GM12878 (cell line): ENCODE data around the gene LMX1A. TPM values are rescaled to one million over a fixed set of nuclear protein-coding genes. Genes with fewer than 3 reads are reported as not detected.
A peak's percentile ranks its signal among the peaks of the same experiment; 100 is the strongest.

ENCODE experiments used
- ATAC-seq: fragments of 200-7000 bp; cut with Tn5 transposase; 3 replicates; pipeline ENCODE4 v1.9.1; 2020; ENCODE audit warnings: mild to moderate bottlenecking, moderate library complexity
- BruUV-seq: library from RNA; stranded (reverse); fragments of 400-500 nt; replicated peaks from 2 replicates; lab custom pipeline; 2021; lab: Mats Ljungman, UMichigan
- CTCF ChIA-PET: fragments of 300-600 bp; sonication (Branson Sonifier 250); formaldehyde crosslinking; extraction: SDS; loops from one replicate; lab custom pipeline; 2021; ENCODE audit warnings: inconsistent platforms; lab: Yijun Ruan, JAX
- POLR2A ChIA-PET: fragments of 350-600 bp; formaldehyde crosslinking; extraction: SDS; loops from one replicate; lab custom pipeline; 2021; ENCODE audit warnings: inconsistent platforms; lab: Charles Lee
- RAD21 ChIA-PET: fragments of 300-600 bp; sonication (Branson Sonifier 250); formaldehyde crosslinking; loops from one replicate; lab custom pipeline; 2023; ENCODE audit warnings: antibody characterized with exemption; ENCODE audit not compliant: unreplicated experiment; lab: Charles Lee
- SMC1A ChIA-PET: fragments of 300-600 bp; sonication (Branson Sonifier 250); formaldehyde crosslinking; loops from one replicate; lab custom pipeline; 2023; ENCODE audit not compliant: unreplicated experiment, uncharacterized antibody; lab: Charles Lee
- DNase-seq: peaks from one replicate; pipeline ENCODE4 v3.0.0-alpha.2; 2011; ENCODE audit warnings: low read depth, low spot score
- FAIRE-seq: peaks from 3 replicates; lab custom pipeline; 2011; peaks lifted over from hg19 to GRCh38; lab: Jason Lieb, UNC
- H2AFZ ChIP-seq: 2 replicates; pipeline ENCODE4 v1.6.0; 2011; ENCODE audit warnings: low read depth, low read length, control low read depth; ENCODE audit not compliant: control insufficient read depth
- H3K27ac ChIP-seq: 2 replicates; pipeline ENCODE4 v1.5.1; 2011; ENCODE audit warnings: control low read depth; ENCODE audit not compliant: control insufficient read depth, insufficient read depth
- H3K27me3 ChIP-seq, 2 experiments: replicated peaks in 1 of 2; 2 replicates each; pipeline versions ENCODE4 v1.6.0 to v1.6.1; 2011; ENCODE audit warnings: low read length in 1 of 2; ENCODE audit not compliant: control insufficient read depth in 2 of 2, insufficient read depth in 2 of 2
- H3K36me3 ChIP-seq, 2 experiments: 2 replicates each; pipeline ENCODE4 v1.5.1; 2011; ENCODE audit warnings: low read length in 1 of 2; ENCODE audit not compliant: control insufficient read depth in 2 of 2, insufficient read depth in 2 of 2
- H3K4me1 ChIP-seq: 2 replicates; pipeline ENCODE4 v1.6.1; 2011; ENCODE audit warnings: mild to moderate bottlenecking, low read length, moderate library complexity, mixed read lengths; ENCODE audit not compliant: control insufficient read depth, insufficient read depth
- H3K4me2 ChIP-seq: 2 replicates; pipeline ENCODE4 v1.6.0; 2011; ENCODE audit warnings: control low read depth; ENCODE audit not compliant: control insufficient read depth, insufficient read depth
- H3K4me3 ChIP-seq: fragments of 200-600 bp; sonication (generic); 2 replicates; pipeline ENCODE4 v1.5.1; 2016
- H3K79me2 ChIP-seq: 2 replicates; pipeline ENCODE4 v1.6.0; 2011; ENCODE audit warnings: low read length; ENCODE audit not compliant: control insufficient read depth, insufficient read depth
- H3K9ac ChIP-seq: 2 replicates; pipeline ENCODE4 v1.8.0; 2011; ENCODE audit warnings: low read length, control low read depth, mixed read lengths; ENCODE audit not compliant: control insufficient read depth, insufficient read depth
- H3K9me3 ChIP-seq: replicated peaks from 3 replicates; pipeline ENCODE4 v1.5.1; 2011; ENCODE audit warnings: mild to moderate bottlenecking, low read length; ENCODE audit not compliant: control insufficient read depth, insufficient read depth
- H4K20me1 ChIP-seq: 2 replicates; pipeline ENCODE4 v1.6.0; 2011; ENCODE audit not compliant: control insufficient read depth, insufficient read depth
- JUND ChIP-seq: IDR thresholded peaks from 2 replicates; pipeline ENCODE4 v1.6.1; 2012; ENCODE audit warnings: low read depth, mild to moderate bottlenecking, low read length, improper control_type of control experiment, moderate library complexity
- KDM1A ChIP-seq: fragments of 200-600 bp; sonication (generic); IDR thresholded peaks from 2 replicates; pipeline ENCODE4 v1.6.1; 2016; ENCODE audit warnings: borderline replicate concordance
- NR2F1 ChIP-seq: fragments of 450-650 bp; conservative IDR thresholded peaks from 2 replicates; pipeline ENCODE4 v1.6.1; 2017; ENCODE audit warnings: mild to moderate bottlenecking
- POLR2AphosphoS5 ChIP-seq: IDR thresholded peaks from 2 replicates; pipeline ENCODE4 v1.6.1; 2011; ENCODE audit warnings: mild to moderate bottlenecking, low read length, inconsistent platforms
- RAD21 ChIP-seq: IDR thresholded peaks from 2 replicates; pipeline ENCODE4 v1.6.1; 2011; ENCODE audit warnings: mild to moderate bottlenecking, low read depth, low read length, moderate library complexity; ENCODE audit not compliant: insufficient read depth
- RUNX3 ChIP-seq: IDR thresholded peaks from 2 replicates; pipeline ENCODE4 v1.6.1; 2012; ENCODE audit warnings: low read length, inconsistent platforms
- SMC3 ChIP-seq: IDR thresholded peaks from 2 replicates; pipeline ENCODE4 v1.6.1; 2011; ENCODE audit warnings: low read length, improper control_type of control experiment, borderline replicate concordance
- SREBF2 ChIP-seq: IDR thresholded peaks from 2 replicates; pipeline ENCODE4 v1.6.1; 2012; ENCODE audit warnings: mild to moderate bottlenecking, low read length
- ZZZ3 ChIP-seq: IDR thresholded peaks from 2 replicates; pipeline ENCODE4 v1.6.1; 2011; ENCODE audit warnings: low read depth; ENCODE audit not compliant: control insufficient read depth, insufficient read length
- WGBS: methylation state at CpG from one replicate; pipeline ENCODE4 v1.1.6; 2016; ENCODE audit warnings: low lambda C conversion rate; ENCODE audit not compliant: insufficient replicate concordance, insufficient coverage; ENCODE audit errors: missing lambda C conversion rate; 5-methylcytosine and 5-hydroxymethylcytosine counted together
- in situ Hi-C: fragments of 300-500 bp; cut with MboI; formaldehyde crosslinking; loops from 9 replicates; pipeline ENCODE4 v1.14.3; 2018; ENCODE audit warnings: mixed read lengths
- intact Hi-C: fragments of 100-400 bp; cut with micrococcal nuclease; formaldehyde crosslinking; loops from one replicate; pipeline ENCODE4 v1.14.2; 2022; ENCODE audit not compliant: unreplicated experiment
- polyA plus RNA-seq, 11 experiments: library from polyadenylated mRNA; depleted of rRNA in 4 of 11; unstranded in 6 of 11; stranded (reverse) in 5 of 11; fragments of >200 nt; fragmentation: Nextera tagmentation in 4 of 11; fragmentation: Illumina TruSeq in 1 of 11; extraction: Ambion mirVana in 4 of 11; extraction: Trizol in 1 of 11; gene quantifications; 1 replicate in 1 of 11; 2 replicates in 10 of 11; pipeline versions ENCODE4 v1.2.1 to v1.2.3, GENCODE V29; 2011 to 2016; ENCODE audit warnings: inconsistent platforms in 2 of 11, missing spikeins in 2 of 11, low read depth in 1 of 11
- total RNA-seq, 4 experiments: library from RNA; depleted of rRNA in 3 of 4; stranded (reverse); fragments of >200 nt in 3 of 4; fragmentation: Illumina TruSeq in 1 of 4; extraction: Trizol in 1 of 4; gene quantifications; 2 replicates each; pipeline versions ENCODE4 v1.2.1 to v1.2.3, GENCODE V29; 2013 to 2021
- TF ChIP-seq, protein P1 (sequence below), 3 experiments: IDR thresholded peaks in 2 of 3; conservative IDR thresholded peaks in 1 of 3; 2 replicates each; pipeline ENCODE4 v1.5.1; 2011; ENCODE audit warnings: low read depth in 3 of 3, low read length in 3 of 3, mild to moderate bottlenecking in 3 of 3, control low read depth in 2 of 3, moderate library complexity in 2 of 3, inconsistent platforms in 1 of 3, mixed read lengths in 1 of 3; ENCODE audit not compliant: control insufficient read depth in 2 of 3, insufficient read depth in 1 of 3; ENCODE audit errors: extremely low read depth in 1 of 3
- TF ChIP-seq, protein P2 (sequence below): fragments of 450-650 bp; formaldehyde crosslinking; IDR thresholded peaks from 2 replicates; pipeline ENCODE4 v1.5.0; 2022; ENCODE audit warnings: mild to moderate bottlenecking, missing genetic modification characterization

The LMX1A gene
- total and polyA plus RNA-seq, 10 of the 15 experiments (the other 5 are each of a cell fraction or from before 2014, with no cell fraction given) = not detected

DNA sequence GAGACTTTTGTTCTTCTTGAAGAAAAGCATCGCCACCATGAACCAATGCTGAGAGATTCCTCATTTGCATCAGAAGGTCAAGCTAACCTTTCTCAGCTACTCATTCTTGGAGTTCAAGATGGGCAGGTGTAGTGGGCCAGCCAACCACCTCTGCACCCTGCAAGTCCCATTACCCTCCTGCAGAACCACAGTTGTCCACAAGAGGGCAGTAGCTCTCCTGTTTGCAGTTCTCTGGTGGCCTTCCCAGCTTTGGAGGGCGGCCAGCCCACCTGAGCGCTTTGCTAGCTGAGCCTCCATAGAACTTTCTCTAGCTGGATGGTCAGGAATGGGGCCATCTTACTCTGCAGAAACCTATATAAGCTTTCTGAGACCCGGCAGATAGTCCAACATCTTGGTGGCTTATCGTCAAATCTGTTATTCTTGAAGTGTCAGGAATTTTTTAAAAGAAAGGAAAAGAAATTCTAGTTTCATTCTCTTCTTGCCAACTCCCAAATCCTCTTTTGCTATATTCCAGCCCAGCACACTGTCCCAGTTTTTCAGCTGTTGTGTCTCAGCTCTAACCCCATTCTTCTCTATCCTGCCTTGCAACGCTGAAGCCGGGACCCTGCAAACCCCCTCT lies 11.0 kb upstream of the LMX1A start:
- H3K27ac ChIP-seq = no peak overlapping the region
- SMC1A ChIA-PET = interaction anchor here (0.9 to 2.1 kb wide), 8 partner anchors 22 to 562 kb away, joined by 3 to 10 read pairs (median 5); no protein-coding TSS in a partner anchor
- no peaks in the 10 kb centered on the region for H3K36me3 ChIP-seq
- POLR2A ChIA-PET = no interaction called here
- peak; percentile 91 for ATAC-seq
- no peak overlapping the region for H3K4me2 ChIP-seq
- no peaks in the 10 kb centered on the region for H3K9me3 ChIP-seq
- H3K9ac ChIP-seq = no peak overlapping the region
- TF ChIP-seq, protein P1, sequence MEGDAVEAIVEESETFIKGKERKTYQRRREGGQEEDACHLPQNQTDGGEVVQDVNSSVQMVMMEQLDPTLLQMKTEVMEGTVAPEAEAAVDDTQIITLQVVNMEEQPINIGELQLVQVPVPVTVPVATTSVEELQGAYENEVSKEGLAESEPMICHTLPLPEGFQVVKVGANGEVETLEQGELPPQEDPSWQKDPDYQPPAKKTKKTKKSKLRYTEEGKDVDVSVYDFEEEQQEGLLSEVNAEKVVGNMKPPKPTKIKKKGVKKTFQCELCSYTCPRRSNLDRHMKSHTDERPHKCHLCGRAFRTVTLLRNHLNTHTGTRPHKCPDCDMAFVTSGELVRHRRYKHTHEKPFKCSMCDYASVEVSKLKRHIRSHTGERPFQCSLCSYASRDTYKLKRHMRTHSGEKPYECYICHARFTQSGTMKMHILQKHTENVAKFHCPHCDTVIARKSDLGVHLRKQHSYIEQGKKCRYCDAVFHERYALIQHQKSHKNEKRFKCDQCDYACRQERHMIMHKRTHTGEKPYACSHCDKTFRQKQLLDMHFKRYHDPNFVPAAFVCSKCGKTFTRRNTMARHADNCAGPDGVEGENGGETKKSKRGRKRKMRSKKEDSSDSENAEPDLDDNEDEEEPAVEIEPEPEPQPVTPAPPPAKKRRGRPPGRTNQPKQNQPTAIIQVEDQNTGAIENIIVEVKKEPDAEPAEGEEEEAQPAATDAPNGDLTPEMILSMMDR (IDR thresholded peaks at IDR 0.05 in 2 of 3, conservative IDR thresholded peaks at IDR 0.05 in 1 of 3; ENCODE audit: control insufficient read depth in 2 of 3, extremely low read depth in 1 of 3, insufficient read depth in 1 of 3, low read depth in 3 of 3, low read length in 3 of 3) = peak; percentile 79 to 97 (median 96)
- no peak for TF ChIP-seq KDM1A
- peak; percentile 15; the same call in 1 of the 2 replicates for TF ChIP-seq RUNX3
- TF ChIP-seq SMC3 = peak; percentile 31; the same call in 1 of the 2 replicates
- peak; percentile 53 for TF ChIP-seq RAD21
- no peak for TF ChIP-seq ZZZ3
- TF ChIP-seq SREBF2 = no peak
- TF ChIP-seq, protein P2, sequence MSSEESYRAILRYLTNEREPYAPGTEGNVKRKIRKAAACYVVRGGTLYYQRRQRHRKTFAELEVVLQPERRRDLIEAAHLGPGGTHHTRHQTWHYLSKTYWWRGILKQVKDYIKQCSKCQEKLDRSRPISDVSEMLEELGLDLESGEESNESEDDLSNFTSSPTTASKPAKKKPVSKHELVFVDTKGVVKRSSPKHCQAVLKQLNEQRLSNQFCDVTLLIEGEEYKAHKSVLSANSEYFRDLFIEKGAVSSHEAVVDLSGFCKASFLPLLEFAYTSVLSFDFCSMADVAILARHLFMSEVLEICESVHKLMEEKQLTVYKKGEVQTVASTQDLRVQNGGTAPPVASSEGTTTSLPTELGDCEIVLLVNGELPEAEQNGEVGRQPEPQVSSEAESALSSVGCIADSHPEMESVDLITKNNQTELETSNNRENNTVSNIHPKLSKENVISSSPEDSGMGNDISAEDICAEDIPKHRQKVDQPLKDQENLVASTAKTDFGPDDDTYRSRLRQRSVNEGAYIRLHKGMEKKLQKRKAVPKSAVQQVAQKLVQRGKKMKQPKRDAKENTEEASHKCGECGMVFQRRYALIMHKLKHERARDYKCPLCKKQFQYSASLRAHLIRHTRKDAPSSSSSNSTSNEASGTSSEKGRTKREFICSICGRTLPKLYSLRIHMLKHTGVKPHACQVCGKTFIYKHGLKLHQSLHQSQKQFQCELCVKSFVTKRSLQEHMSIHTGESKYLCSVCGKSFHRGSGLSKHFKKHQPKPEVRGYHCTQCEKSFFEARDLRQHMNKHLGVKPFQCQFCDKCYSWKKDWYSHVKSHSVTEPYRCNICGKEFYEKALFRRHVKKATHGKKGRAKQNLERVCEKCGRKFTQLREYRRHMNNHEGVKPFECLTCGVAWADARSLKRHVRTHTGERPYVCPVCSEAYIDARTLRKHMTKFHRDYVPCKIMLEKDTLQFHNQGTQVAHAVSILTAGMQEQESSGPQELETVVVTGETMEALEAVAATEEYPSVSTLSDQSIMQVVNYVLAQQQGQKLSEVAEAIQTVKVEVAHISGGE (CRISPR knock-in tag) = no peak
- TF ChIP-seq NR2F1 = no peak
- no peak for TF ChIP-seq POLR2AphosphoS5
- no peak for TF ChIP-seq JUND
- TF ChIP-seq, all 136 proteins: peak for 4
- H2AFZ ChIP-seq = no peak overlapping the region
- H4K20me1 ChIP-seq = no peaks in the 10 kb centered on the region; the same call in 1 of the 2 replicates
- FAIRE-seq (peak; percentile 69), DNase-seq (peak; percentile 3)
- no peaks in the 10 kb centered on the region for H3K79me2 ChIP-seq
- H3K27me3 ChIP-seq = no peaks in the 10 kb centered on the region; a peak in 1 of 4 replicates
- H3K4me3 ChIP-seq = no peak overlapping the region
- intact Hi-C loops (loop anchor here (1.0 to 5.0 kb wide), 2 partner anchors 220 to 226 kb away; no protein-coding TSS in a partner anchor), in situ Hi-C loops (no loop called here)
- ChIA-PET RAD21 (interaction anchor here (0.7 to 2.0 kb wide), 7 partner anchors 23 to 238 kb away, joined by 3 to 10 read pairs (median 3); no protein-coding TSS in a partner anchor), CTCF (interaction anchor here (0.6 to 5.3 kb wide), 40 partner anchors 8 to 913 kb away, joined by 3 to 42 read pairs (median 4); no protein-coding TSS in a partner anchor)
- no TSS peak for BruUV-seq
- WGBS = 31% methylated on average over 7 of the region's 7 CpGs
- H3K4me1 ChIP-seq = no peaks in the 10 kb centered on the region
